ENCODE measurements around the gene RARRES1.
"Not testable (repeated sequence)": the region's sequence is repeated elsewhere in the genome, so short reads cannot be mapped to it uniquely, and the experiment has no call there.

Gene RARRES1

GRCh38 chr3:158696618-158697017 lies 35.6 kb downstream of the RARRES1 start:
- DNase-seq (ENCODE audit: low read depth, low spot score) = no peak

- DNase-seq (ENCODE audit: low read depth, low spot score) = not testable (repeated sequence)
Observed at GRCh38 chr3:158693866-158694456, 38.3 kb downstream of the RARRES1 start.

GRCh38 chr3:158685159-158685558 lies 47.1 kb downstream of the RARRES1 start:
- no peak for DNase-seq (ENCODE audit: low read depth, low spot score)

GRCh38 chr3:158683230-158683962 lies 48.9 kb downstream of the RARRES1 start:
- DNase-seq (ENCODE audit: low read depth, low spot score) = no peak

- no peak for DNase-seq (ENCODE audit: low read depth, low spot score)
Observed at GRCh38 chr3:158680861-158681260, 51.4 kb downstream of the RARRES1 start.

- DNase-seq (ENCODE audit: low read depth, low spot score) = no peak
Observed at GRCh38 chr3:158679547-158680000, 52.7 kb downstream of the RARRES1 start.

GRCh38 chr3:158678687-158679086 lies 53.6 kb downstream of the RARRES1 start:
- no peak for DNase-seq (ENCODE audit: low read depth, low spot score)

GRCh38 chr3:158672215-158673176 lies 59.8 kb downstream of the RARRES1 start, which contains the start of gene LXN:
Gene LXN (minus strand): TSS chr3:158672648. CDS start chr3:158672478, 170 bp downstream.
- DNase-seq (ENCODE audit: low read depth, low spot score) = peak; percentile 57

- no peak for DNase-seq (ENCODE audit: low read depth, low spot score)
Observed at GRCh38 chr3:158671821-158672214, 60.4 kb downstream of the RARRES1 start.

- DNase-seq (ENCODE audit: low read depth, low spot score) = no peak
Observed at GRCh38 chr3:158668506-158668905, 63.8 kb downstream of the RARRES1 start.

- DNase-seq (ENCODE audit: low read depth, low spot score) = no peak
Observed at GRCh38 chr3:158666416-158666815, 65.8 kb downstream of the RARRES1 start.

GRCh38 chr3:158663832-158664231 lies 68.4 kb downstream of the RARRES1 start:
- DNase-seq (ENCODE audit: low read depth, low spot score) = no peak

GRCh38 chr3:158663246-158663645 lies 69.0 kb downstream of the RARRES1 start:
- DNase-seq (ENCODE audit: low read depth, low spot score) = no peak

GRCh38 chr3:158660711-158661110 lies 71.5 kb downstream of the RARRES1 start:
- DNase-seq (ENCODE audit: low read depth, low spot score) = no peak

GRCh38 chr3:158659454-158660237 lies 72.6 kb downstream of the RARRES1 start:
- DNase-seq (ENCODE audit: low read depth, low spot score) = peak; percentile 38

- DNase-seq (ENCODE audit: low read depth, low spot score) = no peak
Observed at GRCh38 chr3:158658889-158659288, 73.4 kb downstream of the RARRES1 start.

- DNase-seq (ENCODE audit: low read depth, low spot score) = no peak
Observed at GRCh38 chr3:158652463-158652862, 79.8 kb downstream of the RARRES1 start.

- no peak for DNase-seq (ENCODE audit: low read depth, low spot score)
Observed at GRCh38 chr3:158651192-158651591, 81.1 kb downstream of the RARRES1 start.

GRCh38 chr3:158649791-158650190 lies 82.5 kb downstream of the RARRES1 start:
- no peak for DNase-seq (ENCODE audit: low read depth, low spot score)

Data from brain pericyte (primary cell).